PC-3 (cell line): ENCODE measurements around the gene HDAC4.

Experiments
- EZH2 ChIP-seq: fragments of 300-600 bp; sonication (generic); IDR thresholded peaks from one replicate; pipeline ENCODE4 v1.6.1; 2017; ENCODE audit warnings: antibody characterized with exemption, mild to moderate bottlenecking, low read length; ENCODE audit not compliant: unreplicated experiment
- EZH2phosphoT487 ChIP-seq: fragments of 300-600 bp; sonication (generic); IDR thresholded peaks from 2 replicates; pipeline ENCODE4 v1.6.1; 2018; ENCODE audit warnings: mild to moderate bottlenecking, antibody characterized with exemption, low read length, borderline replicate concordance
- TF ChIP-seq, protein P1 (sequence below): fragments of 300-600 bp; sonication (generic); conservative IDR thresholded peaks from 2 replicates; pipeline ENCODE4 v1.5.1; 2017; ENCODE audit warnings: antibody characterized with exemption, low read depth, mild to moderate bottlenecking, low read length

DNA sequence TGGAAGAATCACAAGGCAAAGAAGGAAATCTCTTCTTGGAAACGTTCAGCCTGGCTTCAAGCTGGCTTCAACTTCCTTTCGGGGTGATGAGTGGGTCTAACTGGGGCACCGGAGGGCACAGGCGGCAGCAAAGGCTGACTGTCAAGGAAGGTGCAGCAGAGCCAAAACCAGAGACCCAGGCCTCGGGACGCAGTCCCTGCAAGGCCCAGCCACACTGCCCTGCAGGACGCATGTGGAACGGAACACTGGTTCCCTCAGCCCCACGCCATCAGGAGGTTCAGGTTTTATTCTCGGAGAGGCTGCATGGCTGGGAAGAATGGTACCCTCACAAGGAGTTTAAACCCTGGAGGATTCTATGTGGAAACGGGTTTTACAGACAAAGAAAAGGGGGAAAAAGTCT lies 165.5 kb downstream of the HDAC4 start:
- TF ChIP-seq, protein P1, sequence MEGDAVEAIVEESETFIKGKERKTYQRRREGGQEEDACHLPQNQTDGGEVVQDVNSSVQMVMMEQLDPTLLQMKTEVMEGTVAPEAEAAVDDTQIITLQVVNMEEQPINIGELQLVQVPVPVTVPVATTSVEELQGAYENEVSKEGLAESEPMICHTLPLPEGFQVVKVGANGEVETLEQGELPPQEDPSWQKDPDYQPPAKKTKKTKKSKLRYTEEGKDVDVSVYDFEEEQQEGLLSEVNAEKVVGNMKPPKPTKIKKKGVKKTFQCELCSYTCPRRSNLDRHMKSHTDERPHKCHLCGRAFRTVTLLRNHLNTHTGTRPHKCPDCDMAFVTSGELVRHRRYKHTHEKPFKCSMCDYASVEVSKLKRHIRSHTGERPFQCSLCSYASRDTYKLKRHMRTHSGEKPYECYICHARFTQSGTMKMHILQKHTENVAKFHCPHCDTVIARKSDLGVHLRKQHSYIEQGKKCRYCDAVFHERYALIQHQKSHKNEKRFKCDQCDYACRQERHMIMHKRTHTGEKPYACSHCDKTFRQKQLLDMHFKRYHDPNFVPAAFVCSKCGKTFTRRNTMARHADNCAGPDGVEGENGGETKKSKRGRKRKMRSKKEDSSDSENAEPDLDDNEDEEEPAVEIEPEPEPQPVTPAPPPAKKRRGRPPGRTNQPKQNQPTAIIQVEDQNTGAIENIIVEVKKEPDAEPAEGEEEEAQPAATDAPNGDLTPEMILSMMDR, result no peak
- TF ChIP-seq EZH2 (no peak), EZH2phosphoT487 (no peak)
